ENCODE measurements around the gene OPN5.

- TF ChIP-seq CTCF (IDR thresholded peaks at IDR 0.05) (no peak), POLR2A (IDR thresholded peaks at IDR 0.05) (no peak)
Observed at GRCh38 chr6:47789553-47789952, 7.7 kb downstream of the OPN5 start.
